Fibroblast of the aortic adventitia (primary cell): ENCODE data around the gene SAP25. TPM values are rescaled to one million over a fixed set of nuclear protein-coding genes. Genes with fewer than 3 reads are reported as not detected.
"Not testable (repeated sequence)": the region's sequence is repeated elsewhere in the genome, so short reads cannot be mapped to it uniquely, and the experiment has no call there.

Experiments
- DNase-seq: peaks from one replicate; pipeline ENCODE4 v3.0.0-alpha.2; 2010; ENCODE audit warnings: low read depth
- H3K4me3 ChIP-seq: 2 replicates; pipeline ENCODE4 v1.5.1; 2011; ENCODE audit warnings: low read depth, mild to moderate bottlenecking, control low read depth, low read length, moderate library complexity
- total RNA-seq: library from RNA; depleted of rRNA; stranded (reverse); fragments of >200 nt; gene quantifications from 2 replicates; pipeline ENCODE4 v1.2.3, GENCODE V29; 2012; ENCODE audit warnings: low replicate concordance
- TF ChIP-seq, protein P1 (sequence below): IDR thresholded peaks from 2 replicates; pipeline ENCODE4 v1.5.1; 2011; ENCODE audit warnings: mild to moderate bottlenecking, low read length, control low read depth, inconsistent platforms; ENCODE audit not compliant: insufficient read depth

Gene SAP25
- total RNA-seq, 1 donor, result not detected

DNA sequence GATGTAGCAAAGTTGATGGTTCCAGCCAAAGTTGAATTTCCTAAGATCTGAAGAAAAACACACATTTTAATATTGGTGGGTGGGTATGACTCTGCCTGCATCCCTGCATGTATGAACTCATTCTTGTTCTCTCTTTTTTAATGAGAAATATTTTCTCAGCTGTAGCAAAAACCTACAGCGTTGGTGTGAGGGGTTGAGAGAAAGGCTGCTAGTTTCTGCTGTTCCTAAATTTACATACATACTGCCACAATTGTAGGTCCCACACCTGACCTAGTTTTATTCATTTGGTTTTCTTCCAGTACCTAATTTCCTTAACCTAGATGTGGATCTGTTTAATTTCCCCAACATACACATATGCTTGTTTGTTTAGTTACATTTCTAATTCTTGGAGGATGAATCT, 30.1 kb downstream of the SAP25 start:
- H3K4me3 ChIP-seq, result no peak overlapping the region
- DNase-seq, result no peak
- TF ChIP-seq, protein P1, sequence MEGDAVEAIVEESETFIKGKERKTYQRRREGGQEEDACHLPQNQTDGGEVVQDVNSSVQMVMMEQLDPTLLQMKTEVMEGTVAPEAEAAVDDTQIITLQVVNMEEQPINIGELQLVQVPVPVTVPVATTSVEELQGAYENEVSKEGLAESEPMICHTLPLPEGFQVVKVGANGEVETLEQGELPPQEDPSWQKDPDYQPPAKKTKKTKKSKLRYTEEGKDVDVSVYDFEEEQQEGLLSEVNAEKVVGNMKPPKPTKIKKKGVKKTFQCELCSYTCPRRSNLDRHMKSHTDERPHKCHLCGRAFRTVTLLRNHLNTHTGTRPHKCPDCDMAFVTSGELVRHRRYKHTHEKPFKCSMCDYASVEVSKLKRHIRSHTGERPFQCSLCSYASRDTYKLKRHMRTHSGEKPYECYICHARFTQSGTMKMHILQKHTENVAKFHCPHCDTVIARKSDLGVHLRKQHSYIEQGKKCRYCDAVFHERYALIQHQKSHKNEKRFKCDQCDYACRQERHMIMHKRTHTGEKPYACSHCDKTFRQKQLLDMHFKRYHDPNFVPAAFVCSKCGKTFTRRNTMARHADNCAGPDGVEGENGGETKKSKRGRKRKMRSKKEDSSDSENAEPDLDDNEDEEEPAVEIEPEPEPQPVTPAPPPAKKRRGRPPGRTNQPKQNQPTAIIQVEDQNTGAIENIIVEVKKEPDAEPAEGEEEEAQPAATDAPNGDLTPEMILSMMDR, result no peak

DNA sequence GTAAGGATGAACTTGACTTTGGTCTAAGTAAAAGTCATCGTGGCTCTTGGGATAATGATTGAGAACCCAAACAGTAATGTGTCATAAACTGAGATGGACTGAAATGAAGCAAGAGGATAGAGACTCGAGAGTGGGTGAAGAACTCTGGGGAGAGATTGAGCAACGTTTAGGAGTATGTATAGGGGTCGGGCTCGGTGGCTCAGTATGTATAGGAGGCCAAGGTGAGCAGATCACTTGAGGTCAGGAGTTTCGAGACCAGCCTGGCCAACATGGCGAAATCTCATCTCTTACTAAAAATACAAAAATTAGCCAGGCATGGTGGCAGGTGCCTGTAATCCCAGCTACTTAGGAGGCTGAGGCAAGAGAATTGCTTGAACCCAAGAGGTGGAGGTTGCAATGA, 32.4 kb downstream of the SAP25 start:
- DNase-seq, H3K4me3 ChIP-seq: not testable (repeated sequence)

DNA sequence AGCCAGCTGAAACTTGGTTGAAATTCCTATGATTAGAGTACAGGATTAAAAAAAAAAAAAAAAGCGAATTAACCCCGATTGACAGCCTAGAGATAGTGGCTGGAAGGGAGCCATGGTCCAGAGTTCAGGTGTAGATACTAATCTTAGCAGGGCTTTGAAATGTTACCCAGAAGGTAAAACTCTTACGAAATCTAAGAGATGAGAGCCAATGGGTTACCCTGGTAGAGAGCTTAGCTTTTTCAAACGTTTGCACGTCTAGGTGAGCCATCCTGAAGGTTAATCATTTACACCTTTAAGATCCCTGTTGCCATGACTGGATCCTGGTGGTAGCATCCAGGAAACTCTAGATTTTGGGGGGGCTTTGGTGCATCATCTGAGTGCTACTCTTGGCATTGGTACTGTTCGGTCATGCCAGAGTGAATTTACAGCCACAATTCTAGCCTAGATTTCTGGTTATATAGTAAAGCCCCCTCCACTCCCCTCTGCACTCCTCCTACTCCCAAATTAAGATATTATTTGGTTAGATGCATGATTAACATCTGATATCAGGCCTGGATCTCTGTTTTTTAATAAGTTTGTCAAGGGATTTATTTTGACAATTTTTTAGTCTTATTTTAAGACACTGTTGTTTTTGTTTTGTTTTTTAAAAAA, 33.5 kb downstream of the SAP25 start:
- TF ChIP-seq, protein P1, result no peak
- H3K4me3 ChIP-seq, result peak overlapping the region; percentile 83
- no peak for DNase-seq

DNA sequence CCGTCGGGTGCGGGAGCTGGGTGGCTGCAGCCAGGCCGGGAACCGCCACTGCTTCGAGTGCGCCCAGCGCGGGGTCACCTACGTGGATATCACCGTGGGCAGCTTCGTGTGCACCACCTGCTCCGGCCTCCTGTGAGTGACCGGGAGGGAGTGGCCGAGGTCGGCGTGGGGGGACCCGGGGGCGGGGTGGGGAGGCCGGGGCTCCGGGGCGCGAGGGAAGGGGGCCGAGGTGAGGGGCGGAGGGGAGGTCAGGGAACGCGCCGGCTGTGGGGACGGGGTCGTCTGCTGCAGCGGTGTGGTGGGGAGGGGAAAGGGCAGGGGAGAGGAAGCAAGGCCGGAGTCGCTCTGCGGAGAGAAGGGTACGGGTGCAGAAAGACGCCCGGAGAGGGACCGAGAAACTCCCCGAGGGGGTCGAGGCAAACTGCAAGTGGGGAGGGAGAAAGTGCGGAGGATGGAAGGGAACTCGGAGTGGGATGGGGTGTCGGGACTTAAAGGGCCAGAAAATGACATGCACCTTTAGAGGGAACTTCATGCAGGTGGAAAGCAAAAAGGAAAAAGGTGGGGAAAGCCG, 34.2 kb downstream of the SAP25 start:
- TF ChIP-seq, protein P1, result no peak

DNA sequence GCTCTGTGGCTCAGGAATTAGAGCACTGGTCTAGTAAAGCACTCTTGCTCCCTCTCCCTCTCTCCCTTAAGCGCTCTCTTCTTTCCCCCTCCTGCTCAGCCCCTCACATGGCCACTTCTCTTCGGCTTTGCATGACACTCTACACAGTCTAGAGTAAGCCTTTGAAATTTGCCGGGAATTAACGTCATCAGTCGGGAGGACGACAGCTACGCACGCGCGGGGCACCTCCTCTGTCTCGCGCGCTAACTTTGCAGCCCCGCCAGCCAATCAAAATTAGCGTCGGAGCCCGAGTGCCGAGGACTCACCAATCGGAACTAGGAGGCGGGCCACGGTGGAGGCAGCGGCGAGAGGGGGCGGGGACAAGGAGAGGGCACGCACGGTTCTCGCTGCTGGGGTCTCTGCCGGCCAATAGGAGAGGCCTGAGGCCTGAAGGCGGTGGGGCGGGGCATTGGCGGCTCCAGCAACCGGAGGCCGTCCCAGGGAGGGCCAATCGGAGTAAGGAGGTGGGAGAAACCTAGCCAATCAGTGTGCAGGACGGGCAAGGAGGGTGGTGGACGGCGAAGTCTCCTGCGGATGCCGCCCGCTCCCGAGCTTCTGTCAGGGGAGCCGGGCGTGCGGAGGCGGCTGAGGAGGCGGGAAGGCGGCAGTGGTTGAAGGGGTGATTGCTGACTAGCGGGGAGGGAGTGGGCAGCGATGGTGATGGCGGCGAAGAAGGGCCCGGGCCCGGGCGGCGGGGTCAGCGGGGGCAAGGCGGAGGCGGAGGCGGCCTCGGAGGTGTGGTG, 34.9 kb downstream of the SAP25 start, which contains the start of gene AGFG2:
Gene AGFG2, plus strand, starts transcription at position 550 of the 782 bp plus-strand sequence. Its CDS starts 144 bp downstream, at position 694.
- DNase-seq, result peak; percentile 99
- TF ChIP-seq, protein P1, result no peak
- H3K4me3 ChIP-seq, result peak within 1 kb of the TSS; percentile 83

More for the DNA sequence above, 34.2 kb downstream of the SAP25 start:
- H3K4me3 ChIP-seq, result peak overlapping the region; percentile 83
- DNase-seq, result no peak

DNA sequence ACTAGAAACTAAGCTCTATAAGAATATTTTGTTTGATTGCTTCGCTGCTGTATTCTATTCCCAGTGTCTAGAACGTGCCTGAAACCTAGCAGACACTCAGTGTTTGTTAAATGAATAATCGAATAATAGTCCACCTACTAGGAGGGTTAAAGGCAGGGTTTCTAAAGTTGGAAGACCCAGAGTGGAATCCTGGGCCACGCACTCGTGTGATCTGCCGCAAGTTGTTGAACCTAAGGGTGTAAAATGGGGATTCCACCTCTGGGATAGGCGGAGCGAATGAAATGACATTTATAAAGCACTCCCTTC, 35.4 kb downstream of the SAP25 start:
- TF ChIP-seq, protein P1, result no peak
- DNase-seq, result no peak
- H3K4me3 ChIP-seq, result peak overlapping the region; percentile 59

DNA sequence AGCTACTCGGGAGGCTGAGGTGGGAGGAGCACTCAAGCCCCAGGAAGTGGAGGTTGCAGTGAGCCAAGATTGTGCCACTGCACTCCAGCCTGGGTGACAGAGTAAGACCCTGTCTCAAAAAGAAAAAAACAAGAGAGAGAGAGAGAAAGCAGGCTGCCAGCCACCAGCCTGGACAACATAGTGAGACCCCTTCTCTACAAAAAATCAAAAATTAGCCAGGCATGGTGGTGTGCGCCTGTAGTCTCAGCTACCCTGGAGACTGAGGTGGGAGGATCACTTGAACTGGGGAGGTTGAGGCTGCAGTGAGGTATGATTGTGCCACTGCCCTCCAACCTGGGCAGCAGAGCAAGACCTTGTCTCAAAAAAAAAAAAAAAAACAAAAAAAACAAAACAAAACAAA, 37.0 kb downstream of the SAP25 start:
- not testable (repeated sequence) for H3K4me3 ChIP-seq, DNase-seq

DNA sequence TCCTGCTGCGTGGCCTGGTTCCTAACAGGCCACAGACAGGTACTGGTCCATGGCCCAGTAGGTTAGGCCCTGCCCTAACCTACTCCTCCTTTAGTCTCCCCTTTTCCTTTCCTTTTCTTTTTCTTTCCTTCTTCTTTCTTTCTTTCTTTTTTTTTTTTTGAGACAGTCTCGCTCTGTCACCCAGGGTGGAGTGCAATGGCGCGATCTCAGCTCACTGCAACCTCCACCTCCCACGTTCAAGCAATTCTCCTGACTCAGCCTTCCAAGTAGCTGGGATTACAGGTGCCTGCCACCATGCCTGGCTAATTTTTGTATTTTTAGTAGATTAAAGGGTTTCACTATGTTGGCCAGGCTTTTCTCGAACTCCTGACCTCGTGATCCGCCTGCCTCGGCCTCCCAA, 37.7 kb downstream of the SAP25 start:
- not testable (repeated sequence) for DNase-seq, H3K4me3 ChIP-seq
